GM10266 (cell line): ENCODE results near the gene ESRRB.

Source experiments
- DNase-seq: peaks from one replicate; pipeline ENCODE4 v3.0.0; 2012; ENCODE audit errors: extremely low spot score
- TF ChIP-seq, protein P1 (sequence below): IDR thresholded peaks from 2 replicates; pipeline ENCODE4 v1.5.1; 2012; ENCODE audit warnings: mild to moderate bottlenecking, low read depth; ENCODE audit not compliant: control insufficient read depth, insufficient read depth; ENCODE audit errors: missing control alignments

ESRRB gene

DNA sequence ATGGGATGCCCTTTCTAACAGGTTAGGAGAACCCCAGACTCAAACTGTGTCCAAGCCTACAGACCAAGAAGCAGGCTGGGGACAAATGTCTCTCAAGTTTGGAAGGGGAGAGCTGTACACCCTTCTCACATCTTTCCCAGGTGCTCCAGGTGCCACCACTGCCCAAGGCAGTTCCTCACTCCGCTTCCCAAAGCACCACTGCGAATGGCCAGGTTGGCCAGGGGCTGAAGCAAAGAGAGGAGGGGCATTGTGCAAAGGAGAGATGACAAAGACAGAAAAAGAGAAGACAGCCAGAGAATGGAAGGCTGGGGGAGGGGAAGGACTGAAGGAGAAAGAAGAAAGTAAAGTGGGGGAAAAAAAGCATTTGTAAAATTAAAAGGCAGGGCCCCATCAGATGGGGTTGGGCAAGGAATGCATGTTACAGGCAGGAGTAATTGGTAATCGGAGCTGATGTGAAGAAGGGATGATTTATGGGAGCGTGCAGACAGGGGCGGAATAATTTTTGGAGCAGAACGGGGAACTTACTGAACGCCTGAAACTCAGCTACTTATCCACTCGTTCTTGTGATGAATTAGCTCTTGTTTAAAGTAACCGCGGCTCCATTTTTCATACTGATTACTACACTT is 165.8 kb downstream of the ESRRB start:
- TF ChIP-seq, protein P1, sequence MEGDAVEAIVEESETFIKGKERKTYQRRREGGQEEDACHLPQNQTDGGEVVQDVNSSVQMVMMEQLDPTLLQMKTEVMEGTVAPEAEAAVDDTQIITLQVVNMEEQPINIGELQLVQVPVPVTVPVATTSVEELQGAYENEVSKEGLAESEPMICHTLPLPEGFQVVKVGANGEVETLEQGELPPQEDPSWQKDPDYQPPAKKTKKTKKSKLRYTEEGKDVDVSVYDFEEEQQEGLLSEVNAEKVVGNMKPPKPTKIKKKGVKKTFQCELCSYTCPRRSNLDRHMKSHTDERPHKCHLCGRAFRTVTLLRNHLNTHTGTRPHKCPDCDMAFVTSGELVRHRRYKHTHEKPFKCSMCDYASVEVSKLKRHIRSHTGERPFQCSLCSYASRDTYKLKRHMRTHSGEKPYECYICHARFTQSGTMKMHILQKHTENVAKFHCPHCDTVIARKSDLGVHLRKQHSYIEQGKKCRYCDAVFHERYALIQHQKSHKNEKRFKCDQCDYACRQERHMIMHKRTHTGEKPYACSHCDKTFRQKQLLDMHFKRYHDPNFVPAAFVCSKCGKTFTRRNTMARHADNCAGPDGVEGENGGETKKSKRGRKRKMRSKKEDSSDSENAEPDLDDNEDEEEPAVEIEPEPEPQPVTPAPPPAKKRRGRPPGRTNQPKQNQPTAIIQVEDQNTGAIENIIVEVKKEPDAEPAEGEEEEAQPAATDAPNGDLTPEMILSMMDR, result no peak
- DNase-seq, result no peak

DNA sequence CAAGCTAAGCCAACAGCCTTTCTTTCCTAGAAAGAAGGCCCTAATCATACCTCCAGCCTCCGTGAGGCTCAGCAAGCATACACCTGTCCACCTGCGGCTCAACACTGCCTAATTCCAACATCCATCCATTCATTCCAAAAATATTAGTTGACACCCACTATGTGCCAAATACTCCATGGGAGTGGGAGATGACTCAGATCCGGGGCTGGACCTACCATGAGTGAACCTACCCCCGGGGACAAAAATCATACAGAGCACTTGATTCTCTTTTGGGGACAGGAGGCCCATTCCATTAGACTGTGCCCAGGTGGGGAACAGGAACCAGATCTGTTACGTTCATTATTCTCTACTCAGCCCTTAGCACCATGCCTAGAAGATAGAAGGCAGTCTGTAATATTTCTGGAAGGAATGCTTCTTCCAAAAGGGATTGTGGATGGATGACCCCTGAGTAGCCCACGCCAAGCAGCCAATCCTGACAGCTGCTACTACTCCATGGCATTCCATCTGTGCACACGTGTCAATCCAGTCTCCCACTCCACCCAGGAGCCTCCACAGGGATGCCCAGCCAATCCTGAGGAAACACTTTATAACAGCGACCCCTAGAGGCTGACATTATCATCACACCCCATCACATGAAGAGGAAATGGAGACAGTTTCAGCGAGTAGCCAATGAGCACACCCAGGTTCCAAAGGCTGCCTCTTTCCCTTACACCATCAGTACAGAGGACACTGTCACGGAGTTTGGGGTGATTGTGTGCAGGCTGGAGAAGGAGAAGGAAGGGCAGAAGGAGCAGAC is 170.7 kb downstream of the ESRRB start:
- TF ChIP-seq, protein P1, result peak; percentile 60
- DNase-seq, result peak; percentile 56

DNA sequence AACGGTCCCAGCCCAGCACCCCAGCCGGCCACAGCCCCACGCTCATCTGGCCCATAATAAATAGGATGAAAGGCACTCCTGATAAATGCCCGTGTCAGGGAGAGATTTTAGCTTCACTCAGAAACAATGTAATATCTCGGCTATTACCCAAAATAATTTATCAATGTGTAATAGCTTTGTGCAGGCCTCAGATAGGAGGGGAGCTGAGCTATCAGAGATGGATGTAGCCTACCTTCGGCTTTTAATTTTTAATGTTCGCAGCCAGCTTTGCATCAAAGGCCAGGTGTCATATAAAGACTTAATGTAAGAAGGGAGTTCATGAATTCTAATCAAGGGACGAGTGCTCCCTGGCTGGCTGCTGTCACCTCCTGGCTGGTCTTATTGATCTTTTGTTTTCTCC is 171.9 kb downstream of the ESRRB start:
- TF ChIP-seq, protein P1, result no peak
- no peak for DNase-seq

DNA sequence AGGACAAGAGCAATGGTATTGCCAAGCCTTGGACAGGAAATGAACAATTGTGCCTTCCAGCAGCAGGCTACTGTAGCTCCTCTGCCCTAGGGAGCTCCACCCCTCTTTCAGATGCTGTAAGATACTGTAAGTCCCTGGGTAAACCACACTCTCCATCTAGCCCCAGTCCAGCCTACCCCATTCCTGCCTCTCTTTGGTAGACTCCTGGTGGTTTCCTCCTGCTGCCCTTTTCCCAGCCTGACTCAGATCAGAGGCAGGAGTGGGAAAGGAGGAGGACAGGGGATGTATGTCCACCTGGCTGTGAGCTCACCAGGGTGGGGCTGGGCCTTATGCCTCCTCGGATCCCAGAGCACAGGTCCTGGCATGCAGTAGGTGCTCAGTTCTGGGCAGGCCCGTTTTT is 174.6 kb downstream of the ESRRB start:
- TF ChIP-seq, protein P1, result no peak
- no peak for DNase-seq

DNA sequence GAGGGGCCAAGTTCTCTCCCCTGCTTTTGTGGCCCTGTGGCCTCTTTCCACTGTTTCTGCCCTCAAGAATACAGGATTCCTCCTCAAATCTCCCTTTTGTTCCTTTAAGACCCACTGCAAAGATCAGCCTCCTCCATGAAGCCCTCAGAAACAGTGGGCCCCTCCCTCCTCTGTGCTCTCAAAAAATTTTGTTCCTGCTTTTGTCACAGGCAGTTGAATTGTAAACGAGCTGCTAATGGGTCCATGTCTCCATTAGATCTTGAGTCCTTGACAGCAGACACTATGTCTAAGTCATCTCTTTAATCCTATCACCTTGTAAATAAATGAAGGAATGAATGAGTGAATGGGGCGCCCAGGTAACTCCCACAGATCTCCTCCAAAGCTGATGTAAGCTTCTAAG is 175.2 kb downstream of the ESRRB start:
- TF ChIP-seq, protein P1, result no peak
- no peak for DNase-seq
